LNCAP (cell line): Measurements from ENCODE around the gene NRG2.

Experiments used
- TF ChIP-seq, protein P1 (sequence below): fragments of 450-650 bp; IDR thresholded peaks from 2 replicates; pipeline ENCODE4 v1.5.1; 2017; ENCODE audit warnings: mild to moderate bottlenecking

Gene NRG2

GRCh38 chr5:140040358-140040757 lies 2.7 kb downstream of the NRG2 start:
- TF ChIP-seq, protein P1, sequence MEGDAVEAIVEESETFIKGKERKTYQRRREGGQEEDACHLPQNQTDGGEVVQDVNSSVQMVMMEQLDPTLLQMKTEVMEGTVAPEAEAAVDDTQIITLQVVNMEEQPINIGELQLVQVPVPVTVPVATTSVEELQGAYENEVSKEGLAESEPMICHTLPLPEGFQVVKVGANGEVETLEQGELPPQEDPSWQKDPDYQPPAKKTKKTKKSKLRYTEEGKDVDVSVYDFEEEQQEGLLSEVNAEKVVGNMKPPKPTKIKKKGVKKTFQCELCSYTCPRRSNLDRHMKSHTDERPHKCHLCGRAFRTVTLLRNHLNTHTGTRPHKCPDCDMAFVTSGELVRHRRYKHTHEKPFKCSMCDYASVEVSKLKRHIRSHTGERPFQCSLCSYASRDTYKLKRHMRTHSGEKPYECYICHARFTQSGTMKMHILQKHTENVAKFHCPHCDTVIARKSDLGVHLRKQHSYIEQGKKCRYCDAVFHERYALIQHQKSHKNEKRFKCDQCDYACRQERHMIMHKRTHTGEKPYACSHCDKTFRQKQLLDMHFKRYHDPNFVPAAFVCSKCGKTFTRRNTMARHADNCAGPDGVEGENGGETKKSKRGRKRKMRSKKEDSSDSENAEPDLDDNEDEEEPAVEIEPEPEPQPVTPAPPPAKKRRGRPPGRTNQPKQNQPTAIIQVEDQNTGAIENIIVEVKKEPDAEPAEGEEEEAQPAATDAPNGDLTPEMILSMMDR = no peak

DNA sequence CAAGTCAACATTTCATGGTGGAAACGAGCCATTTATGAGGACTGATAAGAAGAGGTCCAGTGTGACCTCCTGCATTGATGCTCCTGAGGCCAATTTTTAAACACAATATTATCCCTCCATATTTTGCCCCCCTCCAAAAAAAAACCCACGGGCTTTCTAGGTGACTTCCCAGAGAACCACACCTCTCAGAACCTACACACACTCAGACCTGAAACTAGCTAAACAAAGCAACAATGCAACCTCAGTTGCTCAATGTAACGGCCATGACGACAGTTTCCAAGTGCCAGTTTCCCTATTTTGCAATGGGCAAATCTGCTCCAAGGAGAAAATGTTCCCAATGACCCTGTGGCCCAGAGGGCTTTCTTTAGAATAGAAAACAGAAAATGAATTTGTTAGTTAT lies 3.5 kb downstream of the NRG2 start:
- TF ChIP-seq, protein P1 = no peak

DNA sequence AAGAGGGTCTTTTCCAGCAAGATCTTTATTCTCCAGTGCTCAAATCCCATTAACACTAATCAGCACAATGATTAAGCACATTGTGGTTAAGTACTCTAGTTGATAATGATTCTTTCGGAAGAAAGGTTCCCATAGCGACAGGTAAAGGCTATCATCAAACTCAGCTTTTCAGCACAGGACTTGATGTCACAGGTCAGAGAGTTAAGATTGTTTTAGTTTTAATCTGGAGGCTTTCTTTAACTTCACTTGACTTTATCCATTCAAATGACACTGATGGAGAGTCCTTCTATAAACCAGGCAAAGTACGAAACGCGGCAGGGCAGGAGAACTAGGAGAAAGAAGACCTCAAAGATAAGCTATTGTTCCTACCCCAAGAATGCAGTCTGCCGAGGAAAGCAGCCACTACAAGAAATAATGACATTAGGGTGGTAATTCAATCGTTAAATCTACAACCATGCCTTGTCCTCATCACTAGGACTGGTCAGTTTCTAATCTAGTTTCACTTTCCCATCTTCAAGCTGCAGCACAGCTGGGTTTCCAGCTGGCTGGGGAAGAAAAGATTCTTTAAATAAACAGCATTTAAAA lies 4.6 kb downstream of the NRG2 start:
- TF ChIP-seq, protein P1 = no peak

- TF ChIP-seq, protein P1 = no peak
These were observed 6.1 kb downstream of the NRG2 start for GRCh38 chr5:140037012-140037411.

- TF ChIP-seq, protein P1 = no peak
These were observed 7.2 kb downstream of the NRG2 start for GRCh38 chr5:140035881-140036280.

GRCh38 chr5:140033037-140033760 lies 9.9 kb downstream of the NRG2 start:
- TF ChIP-seq, protein P1 = no peak

DNA sequence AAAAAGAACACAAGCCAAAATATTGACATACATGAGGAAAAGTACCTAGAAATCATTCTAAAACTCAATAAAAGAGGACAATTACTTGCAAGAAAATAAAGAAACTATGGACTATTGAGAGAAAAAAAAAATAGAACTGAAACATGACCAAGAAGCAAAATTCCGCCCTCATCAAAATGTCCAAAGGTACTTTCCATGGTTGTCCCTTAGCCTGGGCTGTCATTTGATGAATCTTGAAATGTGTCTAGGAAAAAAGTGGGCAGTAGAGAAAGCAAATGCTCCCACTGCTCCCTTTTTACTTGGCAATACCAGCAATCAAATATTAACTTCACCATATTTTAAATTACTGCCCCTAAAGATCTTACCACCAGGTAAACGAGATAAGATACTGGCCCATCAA lies 10.8 kb downstream of the NRG2 start:
- TF ChIP-seq, protein P1 = no peak
